Measurements from ENCODE around the gene DACH2. TPM values are rescaled to one million over a fixed set of nuclear protein-coding genes. Genes with fewer than 3 reads are reported as not detected.

The DACH2 gene
- total and polyA plus RNA-seq, 4 donors, result 0.23 TPM; not detected in 3

GRCh38 chrX:86149119-86149518 lies 868 bp downstream of the DACH2 start:
- H3K27me3 ChIP-seq (ENCODE audit: control insufficient read depth in 4 of 4, insufficient read depth in 4 of 4, low read length in 3 of 4), result peaks cover 0 to 6% (median 2%) of the 10 kb centered on the region in 4 donors
- H3K4me1 ChIP-seq (ENCODE audit: control insufficient read depth in 4 of 4, insufficient read depth in 4 of 4, low read length in 3 of 4), result peaks cover 0 to 14% (median 6%) of the 10 kb centered on the region in 4 donors
- no peak for DNase-seq (ENCODE audit: low spot score)
- 11% methylated on average over 11 of the region's 11 CpGs for WGBS
- no peak overlapping the region for H3K27ac ChIP-seq (ENCODE audit: low read depth in 1 of 2, low read length in 2 of 2)
- TF ChIP-seq HNF4G (IDR thresholded peaks at IDR 0.05) (no peak), MAX (IDR thresholded peaks at IDR 0.05) (no peak), CTCF (IDR thresholded peaks at IDR 0.05; ENCODE audit: low read depth, low read length, missing input control) (no peak), SP1 (IDR thresholded peaks at IDR 0.05) (no peak), RAD21 (IDR thresholded peaks at IDR 0.05) (no peak), ATF3 (IDR thresholded peaks at IDR 0.05) (no peak), FOXA1 (IDR thresholded peaks at IDR 0.05) (no peak), REST (IDR thresholded peaks at IDR 0.05) (no peak), HNF4A (conservative IDR thresholded peaks at IDR 0.05) (no peak), EGR1 (IDR thresholded peaks at IDR 0.05; ENCODE audit: low read depth in 2 of 2) (no peak)
- peaks cover 0 to 2% (median 0%) of the 10 kb centered on the region in 4 donors for H3K9me3 ChIP-seq (ENCODE audit: control insufficient read depth in 4 of 4, low read length in 3 of 4)
- H3K4me3 ChIP-seq (ENCODE audit: low read depth in 1 of 3, low read length in 3 of 3), result no peak overlapping the region
- H3K9ac ChIP-seq (ENCODE audit: low read depth in 1 of 2, low read length in 2 of 2), result no peak overlapping the region
- no peaks in the 10 kb centered on the region for H3K36me3 ChIP-seq (ENCODE audit: control insufficient read depth in 4 of 4, insufficient read depth in 3 of 4, low read depth in 1 of 4, low read length in 3 of 4)

GRCh38 chrX:86154553-86154952 lies 6.3 kb downstream of the DACH2 start:
- Histone ChIP-seq H3K9me3 (ENCODE audit: control insufficient read depth in 4 of 4, low read length in 3 of 4) (no peaks in the 10 kb centered on the region), H3K27ac (ENCODE audit: low read depth in 1 of 2, low read length in 2 of 2) (no peak overlapping the region), H3K4me3 (ENCODE audit: low read depth in 1 of 3, low read length in 3 of 3) (no peak overlapping the region), H3K4me1 (ENCODE audit: control insufficient read depth in 4 of 4, insufficient read depth in 4 of 4, low read length in 3 of 4) (no peaks in the 10 kb centered on the region), H3K27me3 (ENCODE audit: control insufficient read depth in 4 of 4, insufficient read depth in 4 of 4, low read length in 3 of 4) (peaks cover 0 to 3% (median 1%) of the 10 kb centered on the region in 4 donors), H3K36me3 (ENCODE audit: control insufficient read depth in 4 of 4, insufficient read depth in 3 of 4, low read depth in 1 of 4, low read length in 3 of 4) (no peaks in the 10 kb centered on the region), H3K9ac (ENCODE audit: low read depth in 1 of 2, low read length in 2 of 2) (no peak overlapping the region)
- WGBS, result 54% methylated on average over 3 of the region's 3 CpGs
- no peak for DNase-seq (ENCODE audit: low spot score)
- TF ChIP-seq EGR1 (IDR thresholded peaks at IDR 0.05; ENCODE audit: low read depth in 2 of 2) (no peak), GABPA (IDR thresholded peaks at IDR 0.05 in 1 of 2, conservative IDR thresholded peaks at IDR 0.05 in 1 of 2) (no peak)

GRCh38 chrX:86171366-86171765 lies 23.1 kb downstream of the DACH2 start:
- no peaks in the 10 kb centered on the region for H3K9me3 ChIP-seq (ENCODE audit: control insufficient read depth in 4 of 4, low read length in 3 of 4)
- H3K4me3 ChIP-seq (ENCODE audit: low read depth in 1 of 3, low read length in 3 of 3), result no peak overlapping the region
- H3K27me3 ChIP-seq (ENCODE audit: control insufficient read depth in 4 of 4, insufficient read depth in 4 of 4, low read length in 3 of 4), result peaks cover 0 to 6% (median 0%) of the 10 kb centered on the region in 4 donors
- no peak overlapping the region for H3K9ac ChIP-seq (ENCODE audit: low read depth in 1 of 2, low read length in 2 of 2)
- no peak overlapping the region for H3K27ac ChIP-seq (ENCODE audit: low read depth in 1 of 2, low read length in 2 of 2)
- 37% methylated on average over 3 of the region's 3 CpGs for WGBS
- no peaks in the 10 kb centered on the region for H3K4me1 ChIP-seq (ENCODE audit: control insufficient read depth in 4 of 4, insufficient read depth in 4 of 4, low read length in 3 of 4)
- no peaks in the 10 kb centered on the region for H3K36me3 ChIP-seq (ENCODE audit: control insufficient read depth in 4 of 4, insufficient read depth in 3 of 4, low read depth in 1 of 4, low read length in 3 of 4)
- TF ChIP-seq CTCF (IDR thresholded peaks at IDR 0.05; ENCODE audit: low read depth, low read length, missing input control) (peak; percentile 25), REST (IDR thresholded peaks at IDR 0.05) (no peak), HNF4G (IDR thresholded peaks at IDR 0.05) (no peak), MAX (IDR thresholded peaks at IDR 0.05) (no peak), RAD21 (IDR thresholded peaks at IDR 0.05) (peak; percentile 61 to 76), ATF3 (IDR thresholded peaks at IDR 0.05) (no peak)
- DNase-seq (ENCODE audit: low spot score), result no peak
